Raji (cell line): ENCODE results near the gene METTL13.

Experiments used
- POLR2A ChIP-seq: IDR thresholded peaks from 2 replicates; pipeline ENCODE4 v1.6.1; 2011; ENCODE audit warnings: low read depth, low read length, control low read depth; ENCODE audit not compliant: insufficient read depth

Gene METTL13

DNA sequence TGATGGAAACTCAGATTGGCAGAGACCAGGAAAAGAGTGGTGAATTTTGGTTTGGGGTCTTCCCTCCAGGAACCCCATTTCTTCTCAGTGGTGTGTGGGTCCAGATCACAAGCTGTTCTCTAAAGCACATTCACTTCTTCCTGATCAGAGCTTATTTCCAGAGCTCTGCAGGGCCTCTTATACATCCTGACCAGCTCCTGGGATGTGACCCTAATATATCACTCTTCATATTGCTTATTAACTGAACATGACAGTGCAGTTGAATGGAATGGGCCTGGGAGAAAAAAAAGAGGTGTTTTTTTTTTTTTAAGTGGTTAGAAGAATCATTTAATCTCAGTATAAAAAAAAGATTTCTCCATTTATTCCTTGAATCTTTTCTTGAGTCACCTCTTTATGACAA is 30.2 kb downstream of the METTL13 start:
- TF ChIP-seq POLR2A, result no peak

DNA sequence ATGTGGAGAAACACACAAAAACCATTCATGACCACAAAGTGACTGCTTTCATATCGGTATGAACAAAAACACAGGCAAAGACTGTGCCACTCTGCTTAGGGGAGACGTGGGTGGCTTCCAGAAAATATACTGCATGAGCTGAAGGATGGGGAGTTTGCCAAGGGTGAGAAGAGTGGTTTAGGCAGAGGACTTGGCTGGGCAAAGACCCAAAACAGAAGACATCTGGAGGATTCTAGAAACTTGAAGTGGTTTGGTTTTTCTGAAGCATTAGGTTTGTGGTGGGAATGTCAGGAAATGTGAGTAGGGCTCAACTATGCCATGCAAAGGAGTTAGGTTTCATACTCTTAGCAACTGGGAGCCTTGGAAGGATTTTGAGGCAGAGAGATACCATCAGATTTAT is 33.2 kb downstream of the METTL13 start:
- no peak for TF ChIP-seq POLR2A

DNA sequence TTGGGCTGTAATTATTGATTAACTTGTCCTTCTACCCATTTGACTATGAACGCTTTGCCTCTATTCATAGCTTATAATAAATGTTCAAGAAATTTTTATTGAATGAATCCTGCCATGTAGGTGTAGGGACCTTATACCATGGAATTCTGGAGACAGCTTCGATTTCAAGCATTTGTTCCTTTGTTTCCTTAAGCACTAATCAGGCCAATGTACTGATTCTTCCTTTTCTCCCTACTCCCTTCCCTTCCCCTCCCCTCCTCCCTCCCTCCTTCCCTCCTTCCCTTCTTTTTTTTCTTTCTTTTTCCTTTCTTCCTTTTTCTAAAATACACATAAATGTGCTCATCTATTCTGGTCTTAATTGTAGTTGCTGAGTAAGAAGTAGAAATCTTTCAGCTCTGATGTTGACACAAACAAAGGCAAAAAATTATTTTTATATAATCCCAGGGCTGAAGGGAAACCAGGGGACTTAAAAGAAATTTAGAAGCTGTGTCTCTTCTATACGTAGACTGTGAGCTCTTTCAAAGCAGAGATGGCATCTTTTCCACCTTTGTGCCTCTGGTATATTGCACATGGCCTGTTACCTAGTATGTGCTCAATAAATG is 34.9 kb downstream of the METTL13 start:
- TF ChIP-seq POLR2A, result no peak

- TF ChIP-seq POLR2A, result no peak
Observed at GRCh38 chr1:171817511-171818265, 36.2 kb downstream of the METTL13 start.

DNA sequence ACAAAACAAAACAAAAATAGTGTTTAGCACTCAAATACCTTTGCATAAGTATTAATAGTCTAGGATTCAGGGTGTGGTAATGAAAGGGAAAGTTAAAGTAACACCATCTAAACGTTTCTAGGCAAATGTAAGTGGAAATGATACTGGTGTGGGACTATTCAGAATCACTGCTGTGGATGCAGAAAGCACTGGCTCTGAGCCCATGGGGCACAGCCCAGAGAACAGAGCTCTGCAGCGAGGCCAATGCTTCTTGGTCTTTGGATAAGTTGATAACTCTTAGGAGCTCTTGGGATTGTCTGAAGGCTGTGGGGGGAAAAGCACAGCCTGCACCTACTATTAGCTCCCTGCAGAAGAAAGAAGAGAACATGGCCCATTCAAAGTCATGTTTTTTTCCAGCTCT is 38.5 kb downstream of the METTL13 start:
- TF ChIP-seq POLR2A, result no peak

DNA sequence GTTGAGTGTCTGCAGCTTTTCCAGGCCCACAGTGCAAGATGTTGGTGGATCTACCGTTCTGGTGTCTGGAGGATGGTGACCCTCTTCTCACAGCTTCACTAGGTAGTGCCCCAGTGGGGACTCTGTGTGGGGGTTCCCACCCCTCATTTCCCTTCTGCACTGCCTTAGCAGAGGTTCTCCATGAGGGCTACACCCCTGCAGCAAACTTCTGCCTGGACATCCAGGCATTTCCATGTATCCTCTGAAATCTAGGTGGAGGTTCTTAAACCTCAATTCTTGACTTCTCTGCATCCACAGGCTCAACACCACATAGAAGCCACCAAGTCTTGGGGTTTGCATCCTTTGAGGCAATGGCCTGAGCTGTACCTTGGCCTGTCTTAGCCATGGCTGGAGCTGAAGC is 45.5 kb downstream of the METTL13 start:
- TF ChIP-seq POLR2A, result no peak

DNA sequence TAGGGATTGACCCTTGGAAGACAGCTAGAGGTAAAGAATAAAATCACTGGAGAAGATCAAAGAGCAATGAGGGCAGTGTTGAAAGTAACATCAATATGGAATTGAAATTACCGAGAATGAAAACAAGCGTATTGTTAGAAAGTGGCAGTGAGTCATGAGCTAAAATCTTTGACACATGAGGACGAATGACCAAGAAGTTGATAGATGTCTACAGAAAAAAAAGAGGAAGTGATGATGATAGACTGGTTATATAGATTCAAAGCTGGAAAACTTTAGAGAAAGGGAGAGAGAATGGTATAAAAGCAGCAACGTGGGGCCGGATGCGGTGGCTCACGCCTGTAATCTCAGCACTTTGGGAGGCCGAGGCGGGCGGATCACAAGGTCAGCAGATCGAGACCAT is 47.3 kb downstream of the METTL13 start:
- TF ChIP-seq POLR2A, result no peak

GRCh38 chr1:171833091-171833825 is 51.8 kb downstream of the METTL13 start:
- TF ChIP-seq POLR2A, result no peak

- no peak for TF ChIP-seq POLR2A
Observed at GRCh38 chr1:171834821-171835220, 53.4 kb downstream of the METTL13 start.

DNA sequence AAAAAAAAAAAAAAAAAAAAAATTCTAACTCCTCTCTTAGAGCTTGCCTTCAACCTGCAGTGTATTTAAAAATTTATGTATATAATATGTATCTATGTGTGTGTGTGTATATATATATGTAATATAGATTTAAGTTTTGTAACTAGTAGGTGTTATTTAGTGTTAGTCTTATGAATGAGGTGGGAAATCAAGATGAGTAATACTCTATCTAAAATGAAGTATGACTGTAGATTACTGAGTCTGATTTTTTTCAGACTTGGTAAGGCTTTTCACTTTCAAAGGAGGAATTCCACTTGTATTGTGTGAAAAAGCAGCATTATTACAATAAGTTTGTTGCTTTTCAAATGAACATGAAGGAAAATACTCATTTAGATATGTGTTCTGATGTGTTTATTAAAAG is 54.4 kb downstream of the METTL13 start:
- no peak for TF ChIP-seq POLR2A

- TF ChIP-seq POLR2A, result no peak
Observed at GRCh38 chr1:171841050-171841910, 59.8 kb downstream of the METTL13 start, which contains the start of gene DNM3. TSS of gene DNM3 (plus strand) at chr1:171841498. CDS start at chr1:171841657, 159 bp downstream.

GRCh38 chr1:171841931-171842761 is 60.7 kb downstream of the METTL13 start:
- no peak for TF ChIP-seq POLR2A

DNA sequence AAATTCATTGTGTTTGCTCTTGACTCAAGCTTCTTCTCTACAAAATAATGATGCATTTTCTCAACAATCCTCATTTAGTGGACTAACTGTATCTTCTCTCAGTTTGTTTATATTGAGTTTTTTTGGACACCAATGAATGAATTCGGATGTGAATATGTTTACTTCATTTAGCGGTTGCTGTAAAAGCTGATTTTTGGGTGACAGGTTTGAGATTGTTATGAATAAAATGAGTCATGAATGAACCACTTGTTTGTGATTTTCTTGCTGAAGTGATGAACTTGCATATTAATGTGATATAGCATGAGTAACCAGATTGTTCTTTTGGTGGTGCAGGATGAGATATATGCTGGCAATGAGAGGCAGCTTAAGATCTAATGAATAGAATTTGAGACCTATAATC is 62.9 kb downstream of the METTL13 start:
- no peak for TF ChIP-seq POLR2A

DNA sequence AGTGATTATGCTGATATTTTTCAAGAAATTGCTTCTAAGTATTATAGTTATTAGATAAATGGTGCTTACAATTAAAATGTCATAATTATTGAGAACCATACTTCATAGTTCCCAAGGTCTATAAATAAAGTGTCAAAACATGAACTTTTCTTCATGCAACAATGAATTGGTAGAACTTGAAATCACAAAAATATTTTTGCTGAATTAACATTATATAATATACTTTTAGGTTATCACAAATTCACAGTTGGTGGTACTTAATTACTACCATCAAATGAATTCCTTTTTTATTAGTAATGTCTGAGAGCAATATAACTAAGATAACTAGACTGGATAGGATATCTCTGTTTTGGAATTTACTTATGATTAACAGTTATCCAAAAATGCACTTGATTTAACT is 64.5 kb downstream of the METTL13 start:
- no peak for TF ChIP-seq POLR2A
